Natural killer cell (primary cell): ENCODE measurements around the gene CUX1. TPM values are rescaled to one million over a fixed set of nuclear protein-coding genes. Genes with fewer than 3 reads are reported as not detected.

ENCODE experiments used
- ATAC-seq, 3 donors: fragments of 150-1000 bp in 2 of 3; fragments of 200-7000 bp in 1 of 3; cut with Tn5 transposase; 1 replicate in 1 of 3; 2 replicates in 2 of 3; pipeline ENCODE4 v1.10.0; 2021; ENCODE audit warnings: mild to moderate bottlenecking in 2 of 3, moderate library complexity in 2 of 3
- DNase-seq, 2 donors: peaks; one replicate each; pipeline versions ENCODE4 v3.0.0 to v3.0.0-alpha.2; 2013 to 2021; ENCODE audit warnings: mixed read lengths in 1 of 2
- H3K27ac ChIP-seq: one replicate; pipeline ENCODE4 v1.5.1; 2013; ENCODE audit warnings: mild to moderate bottlenecking, low read length
- H3K27me3 ChIP-seq: one replicate; pipeline ENCODE4 v1.6.1; 2013; ENCODE audit warnings: low read length; ENCODE audit not compliant: control insufficient read depth, insufficient read depth
- H3K36me3 ChIP-seq: one replicate; pipeline ENCODE4 v1.6.1; 2013; ENCODE audit warnings: low read length; ENCODE audit not compliant: control insufficient read depth, insufficient read depth
- H3K4me1 ChIP-seq: one replicate; pipeline ENCODE4 v1.6.1; 2013; ENCODE audit warnings: low read length; ENCODE audit not compliant: control insufficient read depth, insufficient read depth
- H3K4me3 ChIP-seq: one replicate; pipeline ENCODE4 v1.5.1; 2013; ENCODE audit warnings: low read length
- H3K9me3 ChIP-seq: one replicate; pipeline ENCODE4 v1.6.1; 2013; ENCODE audit warnings: low read length; ENCODE audit not compliant: control insufficient read depth, insufficient read depth
- H3K27ac Mint-ChIP-seq, 2 donors: one replicate each; pipeline ENCODE4 v1.8.0; 2022; ENCODE audit warnings: mild to moderate bottlenecking in 2 of 2, mixed read lengths in 2 of 2, moderate library complexity in 1 of 2
- H3K27me3 Mint-ChIP-seq, 2 donors: one replicate each; pipeline ENCODE4 v1.8.0; 2022; ENCODE audit warnings: low read depth in 2 of 2, mixed read lengths in 2 of 2
- H3K36me3 Mint-ChIP-seq: one replicate; pipeline ENCODE4 v1.8.0; 2022; ENCODE audit warnings: mixed read lengths
- H3K4me1 Mint-ChIP-seq, 2 donors: one replicate each; pipeline ENCODE4 v1.8.0; 2022; ENCODE audit warnings: mixed read lengths in 2 of 2
- H3K4me3 Mint-ChIP-seq: one replicate; pipeline ENCODE4 v1.8.0; 2022; ENCODE audit warnings: mild to moderate bottlenecking, moderate library complexity, mixed read lengths
- H3K9me3 Mint-ChIP-seq, 2 donors: one replicate each; pipeline ENCODE4 v1.8.0; 2022; ENCODE audit warnings: mixed read lengths in 2 of 2
- WGBS: methylation state at CpG from one replicate; pipeline ENCODE4 v1.1.7; 2013; ENCODE audit warnings: missing lambda C conversion rate; ENCODE audit not compliant: insufficient coverage; 5-methylcytosine and 5-hydroxymethylcytosine counted together
- intact Hi-C: fragments of 100-400 bp; cut with micrococcal nuclease; formaldehyde crosslinking; loops from one replicate; pipeline ENCODE4 v1.14.2; 2022
- total RNA-seq, 4 donors: library from RNA; stranded (reverse); fragments of 120-200 nt in 1 of 4; gene quantifications; one replicate each; pipeline versions ENCODE4 v1.2.3 to v1.2.4, GENCODE V29; 2013 to 2022
- TF ChIP-seq, protein P1 (sequence below): fragments of 200-600 bp; IDR thresholded peaks from one replicate; pipeline ENCODE4 v1.8.0; 2022; ENCODE audit warnings: antibody characterized with exemption

CUX1 gene
- total RNA-seq, 3 donors from 2014 or later (not counting 1 experiment from before 2014, with no cell fraction given) = 59.8 to 77.4 (median 73.6) TPM

DNA sequence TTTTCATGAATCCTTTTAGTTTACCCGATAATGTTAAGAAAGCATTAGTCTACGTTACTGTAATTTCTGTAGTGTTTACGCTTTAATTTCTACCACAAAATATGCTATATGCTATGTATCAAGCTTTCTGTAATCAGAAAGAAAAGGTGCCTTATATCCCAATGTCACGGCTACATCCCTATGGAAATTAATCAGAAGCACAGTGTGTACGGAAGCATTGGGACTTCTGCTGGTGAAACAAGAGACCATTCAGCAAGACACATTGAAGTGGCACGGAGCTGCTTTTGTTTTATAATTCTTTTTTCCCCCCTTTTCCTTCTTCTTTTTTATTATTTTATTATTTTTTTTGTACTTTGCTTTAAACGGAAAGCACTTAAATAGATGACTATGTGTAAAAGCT, 438.1 kb downstream of the CUX1 start:
- no peak for ATAC-seq
- H3K4me3 ChIP-seq = no peak overlapping the region
- Mint-ChIP-seq H3K27me3 (no peaks in the 10 kb centered on the region), H3K27ac (no peak overlapping the region), H3K4me1 (peaks cover 9 to 13% of the 10 kb centered on the region in 2 donors), H3K36me3 (peaks cover 3% of the 10 kb centered on the region), H3K9me3 (no peaks in the 10 kb centered on the region), H3K4me3 (no peak overlapping the region)
- TF ChIP-seq, protein P1, sequence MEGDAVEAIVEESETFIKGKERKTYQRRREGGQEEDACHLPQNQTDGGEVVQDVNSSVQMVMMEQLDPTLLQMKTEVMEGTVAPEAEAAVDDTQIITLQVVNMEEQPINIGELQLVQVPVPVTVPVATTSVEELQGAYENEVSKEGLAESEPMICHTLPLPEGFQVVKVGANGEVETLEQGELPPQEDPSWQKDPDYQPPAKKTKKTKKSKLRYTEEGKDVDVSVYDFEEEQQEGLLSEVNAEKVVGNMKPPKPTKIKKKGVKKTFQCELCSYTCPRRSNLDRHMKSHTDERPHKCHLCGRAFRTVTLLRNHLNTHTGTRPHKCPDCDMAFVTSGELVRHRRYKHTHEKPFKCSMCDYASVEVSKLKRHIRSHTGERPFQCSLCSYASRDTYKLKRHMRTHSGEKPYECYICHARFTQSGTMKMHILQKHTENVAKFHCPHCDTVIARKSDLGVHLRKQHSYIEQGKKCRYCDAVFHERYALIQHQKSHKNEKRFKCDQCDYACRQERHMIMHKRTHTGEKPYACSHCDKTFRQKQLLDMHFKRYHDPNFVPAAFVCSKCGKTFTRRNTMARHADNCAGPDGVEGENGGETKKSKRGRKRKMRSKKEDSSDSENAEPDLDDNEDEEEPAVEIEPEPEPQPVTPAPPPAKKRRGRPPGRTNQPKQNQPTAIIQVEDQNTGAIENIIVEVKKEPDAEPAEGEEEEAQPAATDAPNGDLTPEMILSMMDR = no peak
- no peak overlapping the region for H3K27ac ChIP-seq
- H3K27me3 ChIP-seq = no peaks in the 10 kb centered on the region
- DNase-seq = no peak
- 100% methylated on average over 4 of the region's 7 CpGs for WGBS
- intact Hi-C loops = no loop called here
- no peaks in the 10 kb centered on the region for H3K4me1 ChIP-seq
- no peaks in the 10 kb centered on the region for H3K9me3 ChIP-seq
- H3K36me3 ChIP-seq = no peaks in the 10 kb centered on the region

DNA sequence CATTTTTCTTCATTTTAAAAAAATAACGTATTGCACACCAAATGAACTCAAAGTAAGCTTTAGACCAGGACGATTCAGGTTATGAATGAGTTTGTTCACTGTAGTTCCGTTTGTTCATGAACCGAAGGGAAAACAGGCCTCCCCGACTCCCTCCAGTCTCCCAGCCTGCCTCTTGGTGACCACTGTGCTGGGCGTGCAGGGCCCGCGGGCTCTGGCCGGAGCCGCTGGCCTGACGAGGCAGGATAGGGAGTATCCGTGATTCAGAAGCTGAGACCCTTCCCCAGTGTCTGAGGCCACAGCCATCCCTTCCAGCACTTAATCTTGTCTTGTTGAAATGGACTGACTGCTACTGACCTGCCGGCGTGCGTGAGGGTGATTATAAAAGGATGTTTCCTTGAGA, 438.5 kb downstream of the CUX1 start:
- Histone ChIP-seq H3K36me3 (no peaks in the 10 kb centered on the region), H3K4me1 (no peaks in the 10 kb centered on the region), H3K27me3 (no peaks in the 10 kb centered on the region), H3K4me3 (no peak overlapping the region), H3K9me3 (no peaks in the 10 kb centered on the region), H3K27ac (no peak overlapping the region)
- TF ChIP-seq, protein P1 = no peak
- no peak overlapping the region for H3K27ac Mint-ChIP-seq
- H3K27me3 Mint-ChIP-seq = no peaks in the 10 kb centered on the region
- H3K4me1 Mint-ChIP-seq = peaks cover 7 to 11% of the 10 kb centered on the region in 2 donors
- H3K36me3 Mint-ChIP-seq = no peaks in the 10 kb centered on the region
- intact Hi-C loops = no loop called here
- H3K4me3 Mint-ChIP-seq = no peak overlapping the region
- 95% methylated on average over 12 of the region's 15 CpGs for WGBS
- ATAC-seq (no peak), DNase-seq (no peak)
- no peaks in the 10 kb centered on the region for H3K9me3 Mint-ChIP-seq

DNA sequence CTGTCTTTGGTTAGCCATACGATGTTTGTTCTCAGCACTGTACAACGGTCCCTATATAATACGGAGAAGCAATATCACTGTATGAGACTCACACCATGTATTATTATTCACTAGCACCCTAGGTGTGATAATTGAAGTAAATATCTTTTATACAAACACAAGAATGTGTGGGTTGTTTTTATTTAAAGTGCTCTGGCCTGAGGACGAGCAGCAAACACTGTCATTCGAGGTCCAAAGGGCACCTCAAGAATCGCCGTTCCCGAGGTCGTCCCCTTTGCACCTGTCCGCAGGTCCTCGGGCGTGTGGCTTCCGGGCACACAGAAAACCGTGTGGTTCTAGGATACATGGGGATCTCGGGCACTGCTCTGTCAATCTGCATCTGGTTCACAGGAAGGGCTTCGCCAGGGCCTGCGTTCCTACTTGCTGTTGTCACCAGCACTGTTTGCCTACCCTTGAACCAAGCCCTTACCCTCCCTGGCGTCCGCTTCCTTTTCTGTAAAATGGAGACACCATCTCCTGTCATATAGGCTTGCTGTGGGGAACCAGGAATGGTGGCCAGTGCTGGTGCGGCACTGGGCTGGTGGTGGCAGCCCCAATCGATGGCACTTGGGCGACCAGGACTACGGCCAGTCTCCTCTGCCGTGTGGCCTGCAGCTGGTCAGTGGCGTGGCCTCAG, 440.8 kb downstream of the CUX1 start:
- no peak for DNase-seq
- intact Hi-C loops = no loop called here
- Histone ChIP-seq H3K4me1 (no peaks in the 10 kb centered on the region), H3K4me3 (no peak overlapping the region), H3K36me3 (no peaks in the 10 kb centered on the region), H3K9me3 (no peaks in the 10 kb centered on the region), H3K27me3 (no peaks in the 10 kb centered on the region), H3K27ac (no peak overlapping the region)
- Mint-ChIP-seq H3K27ac (no peak overlapping the region), H3K9me3 (no peaks in the 10 kb centered on the region), H3K4me3 (no peak overlapping the region), H3K4me1 (peaks cover 0 to 5% of the 10 kb centered on the region in 2 donors), H3K36me3 (no peaks in the 10 kb centered on the region), H3K27me3 (no peaks in the 10 kb centered on the region)
- TF ChIP-seq, protein P1 = no peak
- no peak for ATAC-seq
- whole genome bisulfite sequencing = 92% methylated on average over 23 of the region's 25 CpGs

DNA sequence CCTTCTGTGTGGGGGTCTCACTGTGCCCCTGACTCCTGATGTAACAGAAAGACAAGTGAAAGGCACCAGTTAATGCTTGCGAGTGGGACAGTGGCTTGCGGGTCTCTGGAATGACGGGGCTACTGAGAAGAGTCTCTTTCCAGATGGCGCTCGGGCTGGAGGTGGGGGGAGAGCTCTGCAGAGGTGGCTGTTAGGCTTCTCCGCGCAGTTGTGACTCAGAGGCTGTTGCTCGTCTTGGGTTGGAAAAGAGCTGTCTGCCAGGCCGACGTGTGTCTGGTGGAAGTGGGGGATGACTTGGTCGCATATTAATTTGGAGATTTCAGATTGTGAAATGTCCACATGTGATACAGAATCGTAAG, 441.3 kb downstream of the CUX1 start:
- Histone ChIP-seq H3K36me3 (no peaks in the 10 kb centered on the region), H3K4me1 (no peaks in the 10 kb centered on the region), H3K27me3 (no peaks in the 10 kb centered on the region), H3K4me3 (no peak overlapping the region), H3K9me3 (no peaks in the 10 kb centered on the region), H3K27ac (no peak overlapping the region)
- WGBS = 85% methylated on average over 10 of the region's 12 CpGs
- intact Hi-C loops = no loop called here
- ATAC-seq (no peak), DNase-seq (no peak)
- no peaks in the 10 kb centered on the region for H3K9me3 Mint-ChIP-seq
- H3K27ac Mint-ChIP-seq = no peak overlapping the region
- H3K36me3 Mint-ChIP-seq = no peaks in the 10 kb centered on the region
- TF ChIP-seq, protein P1 = no peak
- no peaks in the 10 kb centered on the region for H3K27me3 Mint-ChIP-seq
- peaks cover 0 to 5% of the 10 kb centered on the region in 2 donors for H3K4me1 Mint-ChIP-seq
- no peak overlapping the region for H3K4me3 Mint-ChIP-seq
